Measurements from ENCODE around the gene TPP1.

The TPP1 gene

DNA sequence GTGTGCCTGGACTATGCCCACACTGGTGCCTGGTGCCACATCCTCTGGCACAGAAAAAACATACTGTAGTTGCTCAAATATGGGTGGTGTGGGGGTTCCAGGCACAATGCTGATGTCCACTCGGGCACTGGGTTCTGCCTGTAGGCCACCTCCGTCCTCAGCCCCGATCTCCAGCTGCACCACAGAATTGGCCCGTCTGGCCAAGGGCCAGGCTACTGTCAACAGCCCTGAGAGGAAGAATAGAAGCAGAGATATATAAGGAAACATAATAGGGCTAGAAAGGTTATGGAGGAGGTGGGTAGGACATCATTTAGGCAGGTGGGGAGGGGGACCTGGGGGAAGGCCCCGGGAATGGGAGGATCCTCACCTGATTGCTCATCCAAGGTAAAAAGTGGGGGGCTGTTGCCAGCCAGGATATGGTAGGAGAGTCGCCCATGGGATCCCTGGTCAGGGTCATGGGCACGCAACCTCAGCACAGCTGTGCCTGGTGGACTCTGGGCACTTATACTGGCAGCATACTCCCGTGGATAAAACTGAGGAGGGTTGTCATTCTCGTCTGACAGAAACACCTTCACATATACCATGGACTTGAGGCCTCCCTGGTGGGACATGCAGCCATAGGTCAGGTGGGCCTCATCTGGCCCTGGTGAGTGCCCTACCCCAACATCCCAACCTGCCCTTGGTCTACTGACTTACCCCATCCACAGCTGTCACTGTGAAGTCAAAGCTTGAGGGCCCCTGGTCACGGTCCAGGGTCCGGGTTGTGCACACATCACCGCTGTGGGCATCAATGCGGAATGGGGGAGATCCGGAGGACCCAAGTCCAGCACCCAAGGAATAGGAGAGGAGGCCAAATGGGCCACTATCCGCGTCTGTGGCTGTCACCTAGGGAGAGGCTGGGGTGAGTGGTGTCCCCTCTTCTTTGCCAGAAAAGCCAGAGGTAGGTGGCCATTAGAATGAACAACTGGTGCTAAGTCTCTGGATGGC lies 14.5 kb upstream of the TPP1 start:
- Histone ChIP-seq H3K9me3 (replicated peaks; ENCODE audit: insufficient read depth, low read length) (no peaks in the 10 kb centered on the region), H3K36me3 (replicated peaks; ENCODE audit: insufficient read depth, low read length) (no peaks in the 10 kb centered on the region), H3K9ac (ENCODE audit: low read length) (no peak overlapping the region), H3K9me2 (replicated peaks; ENCODE audit: insufficient read depth, low read length) (no peaks in the 10 kb centered on the region), H3K4me2 (ENCODE audit: low read depth, low read length) (no peak overlapping the region), H3K27me3 (replicated peaks; ENCODE audit: insufficient read depth, low read length) (no peaks in the 10 kb centered on the region), H2AFZ (ENCODE audit: low read length) (no peak overlapping the region), H4K20me1 (ENCODE audit: insufficient read depth, low read length) (no peaks in the 10 kb centered on the region), H3K4me1 (ENCODE audit: low read length) (no peaks in the 10 kb centered on the region), H3K79me2 (ENCODE audit: low read length) (no peaks in the 10 kb centered on the region), H3K4me3 (ENCODE audit: low read length) (no peak overlapping the region), H3F3A (ENCODE audit: insufficient read depth, low read length) (no peaks in the 10 kb centered on the region), H3K27ac (ENCODE audit: low read length) (no peak overlapping the region)
- TF ChIP-seq, protein P1, sequence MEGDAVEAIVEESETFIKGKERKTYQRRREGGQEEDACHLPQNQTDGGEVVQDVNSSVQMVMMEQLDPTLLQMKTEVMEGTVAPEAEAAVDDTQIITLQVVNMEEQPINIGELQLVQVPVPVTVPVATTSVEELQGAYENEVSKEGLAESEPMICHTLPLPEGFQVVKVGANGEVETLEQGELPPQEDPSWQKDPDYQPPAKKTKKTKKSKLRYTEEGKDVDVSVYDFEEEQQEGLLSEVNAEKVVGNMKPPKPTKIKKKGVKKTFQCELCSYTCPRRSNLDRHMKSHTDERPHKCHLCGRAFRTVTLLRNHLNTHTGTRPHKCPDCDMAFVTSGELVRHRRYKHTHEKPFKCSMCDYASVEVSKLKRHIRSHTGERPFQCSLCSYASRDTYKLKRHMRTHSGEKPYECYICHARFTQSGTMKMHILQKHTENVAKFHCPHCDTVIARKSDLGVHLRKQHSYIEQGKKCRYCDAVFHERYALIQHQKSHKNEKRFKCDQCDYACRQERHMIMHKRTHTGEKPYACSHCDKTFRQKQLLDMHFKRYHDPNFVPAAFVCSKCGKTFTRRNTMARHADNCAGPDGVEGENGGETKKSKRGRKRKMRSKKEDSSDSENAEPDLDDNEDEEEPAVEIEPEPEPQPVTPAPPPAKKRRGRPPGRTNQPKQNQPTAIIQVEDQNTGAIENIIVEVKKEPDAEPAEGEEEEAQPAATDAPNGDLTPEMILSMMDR (IDR thresholded peaks at IDR 0.05; ENCODE audit: low read length): no peak
- no peak for TF ChIP-seq EZH2 (optimal IDR thresholded peaks at IDR 0.05; ENCODE audit: low read depth, low read length)
- no peak for TF ChIP-seq EZH2phosphoT487 (IDR thresholded peaks at IDR 0.05; ENCODE audit: low read length)
- DNase-seq: no peak

DNA sequence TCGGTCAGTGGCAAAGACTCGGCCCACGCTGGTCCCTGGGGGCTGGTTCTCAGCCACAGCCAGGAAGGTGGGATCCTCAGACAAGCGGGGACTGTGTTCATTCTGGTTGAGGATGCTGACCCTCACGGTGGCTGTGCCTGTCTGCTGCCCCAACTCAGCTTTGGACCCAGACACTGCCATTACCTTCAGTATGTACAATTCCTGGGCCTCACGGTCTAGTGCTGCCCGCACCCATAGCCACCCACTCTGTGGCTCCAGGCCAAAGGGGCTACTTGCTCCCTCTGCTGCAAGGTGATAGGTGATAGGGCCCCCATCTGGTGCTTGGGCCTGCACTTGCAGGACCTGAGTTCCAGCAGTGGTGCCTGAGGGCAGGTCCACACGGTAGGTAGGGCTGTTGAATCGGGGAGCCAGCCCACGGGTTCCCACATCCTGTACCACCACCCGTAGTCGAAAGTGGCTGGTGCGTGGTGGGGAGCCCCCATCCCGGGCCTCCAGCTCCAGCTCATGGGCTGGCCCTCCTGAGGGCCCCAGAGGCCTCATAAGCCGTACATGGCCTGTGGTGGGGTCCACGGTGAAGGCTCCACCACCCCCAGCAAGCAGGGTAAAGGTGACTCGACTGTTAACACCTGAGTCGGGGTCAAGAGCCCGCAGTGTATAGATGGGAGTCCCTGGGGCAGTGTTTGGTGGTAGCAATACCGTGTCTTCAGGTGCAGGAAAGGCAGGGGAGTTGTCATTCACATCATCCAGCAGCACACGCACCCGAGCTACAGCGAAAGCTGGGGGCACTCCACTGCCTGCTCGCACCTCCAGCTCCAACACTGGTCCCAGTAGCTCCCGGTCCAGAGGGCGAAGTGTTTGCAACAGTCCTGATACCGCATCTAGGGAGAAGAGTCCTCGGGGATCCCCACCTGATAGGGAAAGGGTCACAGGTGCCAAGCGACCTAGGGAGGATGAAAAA lies 13.2 kb upstream of the TPP1 start:
- Histone ChIP-seq H3K36me3 (replicated peaks; ENCODE audit: insufficient read depth, low read length) (no peaks in the 10 kb centered on the region), H3K9me2 (replicated peaks; ENCODE audit: insufficient read depth, low read length) (no peaks in the 10 kb centered on the region), H3F3A (ENCODE audit: insufficient read depth, low read length) (no peaks in the 10 kb centered on the region), H3K9me3 (replicated peaks; ENCODE audit: insufficient read depth, low read length) (no peaks in the 10 kb centered on the region), H3K4me2 (ENCODE audit: low read depth, low read length) (no peak overlapping the region), H3K9ac (ENCODE audit: low read length) (no peak overlapping the region), H4K20me1 (ENCODE audit: insufficient read depth, low read length) (no peaks in the 10 kb centered on the region), H3K4me3 (ENCODE audit: low read length) (no peak overlapping the region), H3K79me2 (ENCODE audit: low read length) (no peaks in the 10 kb centered on the region), H3K27ac (ENCODE audit: low read length) (no peak overlapping the region), H2AFZ (ENCODE audit: low read length) (no peak overlapping the region), H3K27me3 (replicated peaks; ENCODE audit: insufficient read depth, low read length) (no peaks in the 10 kb centered on the region), H3K4me1 (ENCODE audit: low read length) (peaks cover 2% of the 10 kb centered on the region)
- no peak for DNase-seq
- no peak for TF ChIP-seq EZH2 (optimal IDR thresholded peaks at IDR 0.05; ENCODE audit: low read depth, low read length)
- TF ChIP-seq EZH2phosphoT487 (IDR thresholded peaks at IDR 0.05; ENCODE audit: low read length): no peak
- TF ChIP-seq, protein P1 (IDR thresholded peaks at IDR 0.05; ENCODE audit: low read length): no peak

DNA sequence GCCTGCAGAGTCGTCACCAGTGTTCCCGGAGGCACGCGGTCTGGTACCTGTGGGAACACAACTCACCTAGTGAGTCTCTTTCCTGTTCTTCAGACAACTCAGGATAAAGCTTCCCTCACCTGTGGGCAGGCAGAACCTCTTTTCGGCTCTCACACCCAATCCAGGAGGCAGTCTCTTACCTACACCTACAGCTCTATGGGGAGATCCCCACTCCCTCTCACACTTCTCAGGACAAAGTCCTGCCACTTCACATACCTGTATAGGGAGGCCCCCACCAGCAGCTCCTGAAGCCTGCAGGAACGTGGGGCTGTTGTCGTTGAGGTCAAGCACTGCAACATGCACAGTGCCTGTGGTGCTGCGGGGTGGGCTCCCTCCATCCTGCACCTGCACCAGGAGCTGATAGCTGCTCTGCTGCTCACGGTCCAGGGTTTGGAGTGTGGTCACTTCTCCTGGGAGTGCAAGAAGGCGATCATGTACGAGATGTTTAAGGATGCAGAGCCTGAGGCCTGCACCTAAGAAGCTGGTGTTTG lies 12.2 kb upstream of the TPP1 start:
- Histone ChIP-seq H3F3A (ENCODE audit: insufficient read depth, low read length) (no peaks in the 10 kb centered on the region), H3K9me3 (replicated peaks; ENCODE audit: insufficient read depth, low read length) (no peaks in the 10 kb centered on the region), H4K20me1 (ENCODE audit: insufficient read depth, low read length) (no peaks in the 10 kb centered on the region), H3K9me2 (replicated peaks; ENCODE audit: insufficient read depth, low read length) (no peaks in the 10 kb centered on the region), H3K4me3 (ENCODE audit: low read length) (no peak overlapping the region), H3K27me3 (replicated peaks; ENCODE audit: insufficient read depth, low read length) (no peaks in the 10 kb centered on the region), H3K9ac (ENCODE audit: low read length) (no peak overlapping the region), H3K79me2 (ENCODE audit: low read length) (no peaks in the 10 kb centered on the region), H3K36me3 (replicated peaks; ENCODE audit: insufficient read depth, low read length) (no peaks in the 10 kb centered on the region), H2AFZ (ENCODE audit: low read length) (no peak overlapping the region), H3K27ac (ENCODE audit: low read length) (no peak overlapping the region), H3K4me1 (ENCODE audit: low read length) (peaks cover 6% of the 10 kb centered on the region), H3K4me2 (ENCODE audit: low read depth, low read length) (no peak overlapping the region)
- DNase-seq: no peak
- TF ChIP-seq, protein P1 (IDR thresholded peaks at IDR 0.05; ENCODE audit: low read length): no peak
- TF ChIP-seq EZH2 (optimal IDR thresholded peaks at IDR 0.05; ENCODE audit: low read depth, low read length) (no peak), EZH2phosphoT487 (IDR thresholded peaks at IDR 0.05; ENCODE audit: low read length) (no peak)
